HG03575 (cell line): ENCODE data around the gene GUCY1B1.

Source experiments
- ATAC-seq: cut with Tn5 transposase; IDR thresholded peaks from one replicate; pipeline ENCODE4 v1.9.1; 2021; ENCODE audit not compliant: unreplicated experiment, insufficient number of reproducible peaks, low FRiP score; ENCODE audit errors: extremely low read depth

GUCY1B1 gene

DNA sequence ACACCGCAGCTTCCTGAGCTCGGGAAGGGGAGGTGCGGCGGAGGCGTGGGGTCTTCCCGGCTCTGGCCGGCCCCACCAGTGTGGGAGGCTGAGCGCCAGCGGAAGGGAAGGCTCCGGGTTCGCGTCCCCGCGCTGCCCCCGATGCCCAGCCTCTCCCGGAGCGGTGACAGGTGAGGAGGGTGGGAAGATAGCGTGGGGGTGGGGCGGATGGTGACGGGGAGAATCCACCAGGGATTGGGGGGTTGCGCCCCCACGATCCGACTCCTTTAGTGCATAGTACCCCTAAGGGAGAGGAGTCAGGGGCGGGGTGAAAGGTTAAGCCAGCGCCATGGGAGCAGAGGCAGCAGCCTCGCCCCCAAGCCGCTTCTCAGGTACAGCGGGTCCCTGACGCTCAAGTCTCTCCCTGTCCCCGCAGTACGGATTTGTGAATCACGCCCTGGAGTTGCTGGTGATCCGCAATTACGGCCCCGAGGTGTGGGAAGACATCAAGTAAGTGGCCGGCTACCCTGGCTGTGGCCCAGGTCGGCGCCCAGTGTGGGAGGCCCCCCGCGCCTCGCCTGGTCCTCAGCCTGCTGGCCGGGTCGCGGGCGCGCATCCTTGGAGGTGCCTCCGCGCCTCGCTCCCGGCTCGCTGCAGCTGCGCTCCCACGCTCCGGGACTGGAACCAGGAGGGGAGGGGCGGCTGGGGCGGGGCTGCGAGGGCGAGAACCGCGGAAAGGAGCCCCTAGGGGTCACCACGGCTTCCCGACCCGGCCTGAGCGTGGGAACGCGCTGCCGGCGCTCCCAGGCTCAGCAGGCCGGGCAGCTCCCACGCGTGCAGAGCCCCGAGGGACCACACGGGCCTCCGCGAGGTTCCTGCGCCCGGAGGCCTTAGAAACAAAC lies 791 bp downstream of the GUCY1B1 start:
- no peak for ATAC-seq

DNA sequence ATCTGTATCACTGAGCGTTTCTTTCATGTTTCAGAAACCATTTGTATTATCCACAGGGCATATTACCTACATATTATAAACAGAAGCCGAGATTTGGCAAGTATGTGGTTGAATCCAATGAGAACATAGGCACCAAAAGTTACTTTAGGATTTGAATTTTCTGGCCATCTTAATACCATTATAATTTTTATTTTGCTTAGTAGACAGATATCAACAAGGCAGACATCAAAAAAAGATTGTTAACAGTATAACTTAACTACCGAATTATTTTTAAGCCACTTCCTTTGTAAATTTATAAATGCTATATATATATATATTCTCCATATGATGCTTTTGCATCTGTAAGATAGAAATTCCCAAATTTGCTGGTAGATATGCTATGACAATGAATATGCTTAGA lies 2.2 kb downstream of the GUCY1B1 start:
- no peak for ATAC-seq

DNA sequence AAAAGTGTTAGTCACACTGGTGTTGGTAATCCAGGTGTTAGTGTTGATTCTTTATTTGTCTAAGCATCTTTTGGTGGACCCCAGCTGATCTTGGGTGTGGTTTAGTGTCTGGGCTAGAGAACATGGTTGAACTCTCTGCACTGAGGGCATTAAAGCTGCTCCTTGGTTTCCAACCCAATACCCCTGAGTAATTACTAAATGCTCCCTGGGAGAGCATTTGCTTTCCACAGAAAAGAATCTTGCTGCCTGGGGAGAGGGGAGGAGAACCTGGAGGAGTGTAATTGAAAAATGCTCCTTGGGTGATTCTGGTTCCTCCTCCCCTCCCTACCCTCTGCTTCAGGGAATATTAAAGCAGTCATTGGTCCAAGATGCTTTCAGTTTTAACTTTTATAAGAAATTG lies 3.1 kb downstream of the GUCY1B1 start:
- ATAC-seq = no peak

DNA sequence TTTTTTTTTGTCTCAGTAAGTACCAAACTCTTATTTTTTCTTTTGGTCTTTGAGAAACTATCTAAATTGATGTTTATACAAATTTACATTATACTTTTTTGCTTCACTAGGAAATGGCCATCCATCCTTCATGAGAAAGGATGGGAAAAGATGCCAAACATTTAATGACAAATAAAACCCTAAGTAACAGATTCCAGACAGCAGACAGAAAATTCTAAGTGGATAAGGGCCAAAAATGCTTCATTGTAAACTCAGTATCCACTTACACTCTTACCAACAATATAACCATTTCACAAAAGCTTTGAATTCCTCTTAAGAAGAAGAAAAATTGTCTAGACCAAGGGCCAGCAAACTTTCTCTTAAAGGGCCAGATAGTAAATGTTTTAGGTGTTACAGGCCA lies 3.5 kb downstream of the GUCY1B1 start:
- ATAC-seq = no peak

DNA sequence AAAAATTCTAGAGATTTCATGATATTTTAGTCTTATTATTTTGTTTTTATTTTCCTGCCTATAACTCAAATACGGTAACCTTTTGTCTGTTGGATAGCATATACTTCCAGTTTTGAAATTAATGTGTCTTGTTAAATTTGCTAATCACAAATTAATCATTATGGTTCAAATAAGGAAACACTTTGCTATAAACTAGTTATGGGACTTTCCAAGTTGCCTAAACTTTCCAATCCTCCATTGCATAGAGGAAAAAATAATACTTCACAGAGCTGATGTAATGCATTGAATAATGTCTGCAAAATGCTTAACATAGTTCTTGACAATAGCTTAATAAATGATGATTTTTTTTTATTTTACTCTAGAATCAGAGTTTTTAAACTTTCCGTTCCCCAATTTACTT lies 4.7 kb downstream of the GUCY1B1 start:
- ATAC-seq = no peak

DNA sequence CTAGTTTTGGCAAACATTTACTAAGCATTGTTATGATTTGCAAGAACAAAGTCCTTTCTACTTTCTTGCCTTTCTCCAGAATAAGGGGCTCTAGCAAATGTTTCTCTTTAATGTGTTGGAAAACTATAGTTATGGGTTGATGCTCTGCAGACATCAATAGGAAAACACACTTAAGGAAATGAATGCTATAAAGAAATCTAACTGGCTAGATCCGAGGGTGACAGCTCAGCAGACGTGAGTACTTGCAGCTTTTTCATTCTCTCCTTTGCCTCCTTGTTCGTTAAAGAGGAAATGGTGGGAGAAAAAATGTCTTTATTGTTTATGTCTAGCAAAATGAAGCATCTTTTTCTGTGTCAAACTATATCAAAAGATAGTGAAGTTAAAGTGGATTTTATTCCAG lies 6.3 kb downstream of the GUCY1B1 start:
- ATAC-seq = no peak

DNA sequence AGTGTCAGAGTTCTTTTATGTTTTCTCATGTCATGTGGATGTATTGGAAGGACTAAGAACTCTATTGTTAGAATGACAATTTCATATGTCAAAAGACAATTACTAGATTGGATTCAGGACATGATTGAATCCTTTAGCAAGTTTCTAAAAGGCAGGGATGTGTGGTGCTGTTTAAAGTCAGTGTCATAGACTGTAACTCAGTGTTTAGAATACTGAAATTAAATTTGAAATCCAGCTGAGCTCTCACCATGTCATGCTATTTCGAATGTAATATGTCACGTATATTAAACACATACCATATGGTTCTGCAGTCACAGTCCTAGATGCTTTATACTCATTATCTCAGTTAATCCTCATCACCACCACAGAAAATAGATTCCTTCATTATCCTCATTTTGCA lies 7.8 kb downstream of the GUCY1B1 start:
- ATAC-seq = no peak

DNA sequence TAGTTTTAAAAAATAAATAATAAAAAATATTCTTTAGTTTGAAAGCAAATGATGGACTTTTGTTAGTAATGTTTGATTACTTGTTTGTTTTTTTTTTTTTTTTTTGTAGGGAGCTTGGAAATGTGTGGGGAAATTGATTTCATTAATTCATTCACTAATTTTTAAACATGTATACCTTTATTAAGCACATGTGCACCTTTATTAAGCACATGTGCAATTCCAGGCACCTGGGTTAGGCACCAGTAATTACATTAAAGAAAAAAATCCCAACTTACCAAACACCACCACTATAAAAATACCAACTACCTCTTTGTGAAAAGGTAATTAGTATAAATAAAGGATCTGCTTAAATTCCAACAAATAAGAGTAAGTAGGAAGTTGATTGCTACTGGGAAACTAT lies 9.5 kb downstream of the GUCY1B1 start:
- no peak for ATAC-seq

DNA sequence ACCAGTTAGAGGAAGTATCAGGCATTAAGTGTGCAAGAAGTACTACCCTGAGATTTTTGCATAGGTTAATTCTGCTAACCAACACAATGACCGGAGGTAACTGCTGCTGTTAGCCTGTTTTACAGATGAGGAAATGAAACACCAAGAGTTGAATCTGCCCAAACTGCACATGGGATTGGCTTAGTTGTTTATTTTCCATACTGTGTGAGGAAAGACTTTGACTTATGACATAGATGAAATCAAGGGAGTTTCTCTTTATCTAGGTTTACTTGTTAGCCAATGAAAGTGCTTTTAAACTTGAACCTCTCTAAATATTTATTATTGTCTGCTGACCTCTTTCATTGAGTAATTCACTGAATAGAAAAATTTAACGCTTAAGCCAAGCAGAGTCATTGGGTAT lies 10.3 kb downstream of the GUCY1B1 start:
- no peak for ATAC-seq

DNA sequence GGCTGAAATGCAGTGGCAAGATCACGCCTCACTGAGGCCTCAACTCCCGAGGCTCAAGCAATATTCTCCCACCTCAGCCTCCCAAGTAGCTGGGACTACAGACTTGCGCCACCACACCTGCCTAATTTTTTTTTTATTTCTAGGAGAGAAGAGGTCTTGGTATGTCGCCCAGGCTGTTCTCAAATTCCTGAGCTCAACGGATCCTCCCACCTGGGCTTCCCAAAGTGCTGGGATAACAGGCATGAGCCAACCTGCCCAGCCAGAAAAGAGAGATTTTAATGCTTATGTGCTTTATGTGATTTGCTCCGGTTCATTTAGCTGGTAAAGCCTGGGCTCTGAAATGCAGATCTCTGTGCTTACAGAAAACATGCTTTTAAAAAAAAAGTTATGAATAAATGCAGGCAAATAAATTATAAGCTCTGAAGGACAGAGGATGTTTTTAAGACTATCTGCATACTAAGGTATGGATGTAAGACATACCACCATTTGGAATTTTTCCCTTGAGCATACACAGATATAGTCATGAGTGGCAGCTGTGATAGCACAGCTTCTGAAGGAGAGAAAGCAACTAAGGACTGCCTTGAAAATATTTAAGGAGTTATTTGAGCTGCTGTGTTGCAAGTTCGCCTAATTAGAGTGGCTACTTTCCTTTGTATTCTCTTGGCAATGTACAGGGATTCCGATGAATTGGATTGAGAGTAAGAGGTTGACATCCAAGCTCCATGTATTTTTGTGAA lies 13.8 kb downstream of the GUCY1B1 start:
- ATAC-seq = no peak

DNA sequence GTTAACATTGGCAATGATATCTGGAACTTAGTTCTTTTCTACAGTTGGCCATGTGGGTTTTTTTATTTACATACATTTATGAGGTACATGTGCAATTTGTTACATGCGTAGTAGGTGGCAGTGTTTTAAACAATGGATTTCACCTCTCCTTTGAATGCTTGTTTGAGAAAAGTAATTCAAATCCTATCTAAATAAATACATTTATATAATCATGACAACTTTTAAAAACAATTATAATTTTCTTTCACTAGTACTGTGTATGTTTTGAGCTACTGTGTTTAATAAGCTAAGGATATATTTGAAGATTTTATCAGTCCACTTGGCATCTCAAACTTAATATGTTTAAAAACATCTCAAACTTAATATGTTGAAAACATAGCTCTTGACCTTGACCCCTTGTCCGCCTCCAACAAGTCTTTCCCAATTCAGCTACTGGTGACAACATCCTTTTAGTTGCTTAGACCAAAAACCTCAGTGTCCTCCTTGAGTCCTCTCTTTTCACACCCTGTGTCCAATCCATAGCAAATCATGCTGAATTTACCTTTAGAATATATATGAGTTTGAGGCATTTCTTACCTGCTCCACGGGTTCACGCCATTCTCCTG lies 14.5 kb downstream of the GUCY1B1 start:
- ATAC-seq = no peak

DNA sequence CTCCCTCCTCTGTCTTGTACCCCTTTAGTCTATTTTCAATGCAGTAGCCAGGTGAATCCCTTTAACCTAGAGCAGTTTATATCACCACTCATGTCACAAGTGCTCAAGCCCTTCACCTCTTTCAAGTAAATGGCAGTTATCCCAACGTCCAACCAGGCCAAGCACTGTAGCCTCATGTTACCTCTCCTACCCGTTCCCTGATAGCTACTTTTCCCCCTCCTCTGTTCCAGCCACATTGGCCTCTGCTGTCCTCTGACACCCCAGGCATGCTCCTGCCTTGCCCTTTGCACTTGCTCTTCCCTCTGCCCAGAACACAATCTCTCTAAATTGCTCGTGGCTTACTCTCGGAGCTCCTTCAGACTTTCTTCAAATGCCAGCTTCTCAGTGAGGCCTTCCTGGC lies 15.2 kb downstream of the GUCY1B1 start:
- ATAC-seq = no peak

DNA sequence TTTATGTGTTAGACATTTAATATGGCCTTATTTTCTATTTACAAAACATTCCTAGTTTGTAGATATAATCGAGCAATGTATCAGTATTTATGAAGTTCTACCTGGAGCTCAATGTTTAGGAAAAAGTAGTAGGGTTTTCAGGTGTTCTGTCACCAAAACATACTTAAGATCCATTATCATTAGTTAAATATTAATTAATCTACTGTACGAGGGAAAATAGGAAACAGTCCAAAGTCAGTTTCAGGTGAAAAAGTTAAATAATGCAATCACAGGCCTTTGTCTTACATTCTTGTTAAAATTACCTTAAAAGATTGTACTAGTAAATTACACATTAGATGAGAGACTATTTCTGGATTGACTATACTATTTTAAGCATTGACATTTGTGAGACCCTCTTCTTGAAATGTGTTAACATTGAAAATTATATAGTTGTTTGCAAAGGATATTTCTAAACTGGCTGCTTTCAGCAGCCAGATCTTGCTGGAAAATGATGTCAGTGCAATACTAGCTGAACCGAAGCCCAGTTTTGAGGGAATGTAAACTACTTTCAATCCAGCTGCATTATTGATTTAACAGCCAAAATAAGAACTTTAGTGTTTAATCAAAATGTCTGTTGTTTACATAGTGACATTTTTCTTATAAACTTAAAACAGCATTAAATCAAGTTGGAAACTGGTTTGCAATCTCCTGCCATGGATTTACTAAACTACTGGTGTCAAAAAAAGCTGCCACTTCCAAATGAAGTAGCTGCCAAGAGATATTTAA lies 19.3 kb downstream of the GUCY1B1 start:
- no peak for ATAC-seq

DNA sequence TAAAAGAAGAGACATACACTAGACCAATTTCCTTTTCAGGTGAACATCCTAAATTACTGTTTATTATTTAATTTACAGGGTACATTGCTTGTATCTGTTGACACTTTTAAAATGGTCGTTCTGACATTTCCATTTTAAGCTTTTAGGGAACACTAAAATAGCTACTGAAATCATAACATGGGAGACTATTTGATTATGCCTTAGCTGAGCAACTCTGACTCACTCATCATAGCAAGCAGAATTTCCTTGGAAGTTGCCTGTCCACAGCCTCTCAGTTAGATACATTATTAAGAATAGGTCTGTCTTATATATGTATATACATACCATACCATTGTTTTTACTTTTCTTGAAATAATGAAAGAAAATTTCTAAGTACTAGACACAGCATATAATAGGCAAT lies 22.0 kb downstream of the GUCY1B1 start:
- no peak for ATAC-seq

DNA sequence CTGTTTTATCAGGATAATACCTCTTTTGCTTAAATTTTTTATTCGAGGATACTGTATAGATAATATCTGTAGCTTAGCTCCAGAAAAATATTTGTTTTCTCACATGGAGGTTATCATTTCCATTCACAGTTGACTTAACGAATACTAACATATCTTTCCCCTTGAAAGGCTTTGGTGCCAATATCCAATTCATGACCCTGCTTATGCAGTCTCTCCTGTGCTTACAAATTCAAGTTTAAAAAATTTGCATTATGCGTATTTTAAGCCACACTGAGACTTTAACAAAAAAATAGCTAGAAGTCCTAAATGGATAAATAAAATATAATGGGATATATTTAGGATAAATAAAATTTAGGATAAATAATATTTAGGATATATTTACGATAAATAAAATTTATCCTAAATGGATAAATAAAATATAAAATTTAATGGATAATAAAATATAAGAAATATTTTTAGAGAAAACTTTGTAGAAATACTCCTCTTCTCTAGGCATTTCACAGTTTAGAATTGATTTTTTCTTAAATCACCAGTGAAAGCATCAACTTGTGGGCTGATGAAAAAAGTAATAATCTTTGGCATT lies 22.5 kb downstream of the GUCY1B1 start:
- ATAC-seq = no peak

DNA sequence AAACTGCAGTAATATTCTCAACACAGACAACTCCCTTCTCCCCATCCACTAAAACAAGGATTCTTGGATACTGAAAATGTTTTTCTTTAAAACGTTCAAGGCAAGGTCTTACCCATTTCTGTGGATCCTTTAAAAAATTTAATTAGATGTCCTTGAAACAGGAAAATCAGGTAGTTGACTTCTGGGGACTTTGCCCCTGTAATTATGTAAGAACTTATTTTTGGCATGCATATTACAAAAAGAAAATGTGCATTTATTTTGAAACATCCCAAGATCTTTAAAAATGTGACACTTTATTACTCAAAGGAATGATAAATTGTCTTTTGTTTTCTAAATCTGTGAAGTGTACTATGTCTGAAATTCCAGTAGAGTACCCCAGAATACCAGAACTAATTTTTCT lies 25.8 kb downstream of the GUCY1B1 start:
- ATAC-seq = no peak

DNA sequence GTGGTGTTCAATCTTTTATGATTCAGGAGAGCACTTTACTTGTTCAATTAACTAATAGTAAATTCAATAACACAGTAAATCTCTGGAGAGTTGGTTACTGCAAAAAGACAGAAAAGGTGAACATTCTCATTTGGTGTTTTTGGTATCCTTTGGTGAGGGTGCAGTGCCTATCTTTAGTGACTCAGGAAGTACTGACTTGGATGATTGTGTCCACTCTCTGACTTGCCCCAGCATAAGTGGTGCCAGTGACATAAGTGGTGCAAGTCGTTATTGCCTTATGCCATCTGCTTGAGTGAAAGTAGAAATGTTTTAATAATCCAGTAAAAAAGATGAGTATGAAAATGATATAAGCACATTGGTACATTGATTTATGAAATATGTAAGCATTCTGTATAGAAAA lies 27.0 kb downstream of the GUCY1B1 start:
- no peak for ATAC-seq

DNA sequence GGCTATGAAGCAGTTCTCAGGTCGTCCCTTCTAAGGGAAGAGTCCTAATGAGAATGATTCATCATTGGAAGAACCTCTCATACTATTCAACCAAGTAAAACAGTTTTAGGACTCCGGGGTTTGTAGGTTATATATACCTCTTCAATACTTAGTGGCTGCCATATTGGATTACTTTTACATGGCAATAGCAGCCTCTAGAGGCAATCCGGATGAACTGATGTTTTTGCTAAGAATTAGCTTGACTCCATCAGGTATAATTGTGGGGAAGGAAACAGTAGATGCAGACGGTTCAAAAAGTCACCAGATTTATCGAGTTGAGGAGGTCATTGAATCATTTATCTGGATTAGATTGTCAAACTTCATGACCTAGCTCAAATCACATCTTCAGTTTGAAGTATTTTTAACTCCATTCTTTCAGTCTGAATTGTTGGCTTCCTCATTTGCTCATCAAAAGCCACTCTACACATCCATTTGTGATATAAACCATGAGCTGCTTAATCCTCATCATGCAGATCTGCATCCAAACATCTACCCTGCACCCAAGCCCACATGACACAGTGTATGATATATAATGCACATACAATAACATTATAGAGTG lies 28.4 kb downstream of the GUCY1B1 start:
- ATAC-seq = peak; percentile 96

DNA sequence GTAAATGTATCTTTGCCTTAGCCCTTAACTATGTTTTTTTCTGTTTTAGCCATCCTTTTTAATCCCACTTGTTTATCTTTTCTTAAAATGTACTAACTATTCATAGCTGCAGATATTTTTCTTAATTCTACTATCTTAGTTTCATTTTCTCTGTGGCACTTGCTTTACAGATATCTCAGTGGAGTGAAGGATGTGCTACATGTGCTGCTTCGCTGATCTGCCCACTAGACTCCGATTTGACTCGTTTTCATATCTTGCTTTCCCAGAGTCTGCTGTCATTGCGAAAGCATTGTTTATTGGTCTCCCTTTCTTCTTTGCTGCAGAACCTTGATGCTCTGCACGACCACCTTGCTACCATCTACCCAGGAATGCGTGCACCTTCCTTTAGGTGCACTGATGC lies 30.6 kb downstream of the GUCY1B1 start:
- no peak for ATAC-seq
